Stimulated activated naive CD4-positive, alpha-beta T cell (primary cell): ENCODE results near the gene SMYD3.
"Not testable (repeated sequence)": the region's sequence is repeated elsewhere in the genome, so short reads cannot be mapped to it uniquely, and the experiment has no call there.

Source experiments
- DNase-seq, 6 experiments: peaks; one replicate each; lab custom pipeline; 2025; lab: John Stamatoyannopoulos, UW

SMYD3 gene

DNA sequence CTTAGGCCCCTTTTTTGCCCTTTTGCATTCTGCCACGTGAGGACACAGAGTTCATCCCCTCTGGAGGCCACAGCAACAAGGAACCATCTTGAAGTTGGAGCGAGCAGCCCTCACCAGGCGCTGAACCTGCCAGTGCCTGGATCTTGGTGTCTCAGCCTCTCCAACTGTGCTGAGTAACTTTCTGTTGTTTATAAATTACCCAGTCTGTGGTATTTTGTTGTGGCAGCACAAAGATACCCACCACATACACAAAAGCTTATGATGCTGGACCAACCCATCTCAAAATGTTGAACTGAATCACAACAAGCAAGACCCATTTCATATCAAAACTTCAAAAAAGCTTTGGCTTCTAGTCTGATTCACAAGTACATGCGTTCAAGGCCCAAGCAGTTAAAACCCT, 702.4 kb downstream of the SMYD3 start:
- DNase-seq, result no peak

DNA sequence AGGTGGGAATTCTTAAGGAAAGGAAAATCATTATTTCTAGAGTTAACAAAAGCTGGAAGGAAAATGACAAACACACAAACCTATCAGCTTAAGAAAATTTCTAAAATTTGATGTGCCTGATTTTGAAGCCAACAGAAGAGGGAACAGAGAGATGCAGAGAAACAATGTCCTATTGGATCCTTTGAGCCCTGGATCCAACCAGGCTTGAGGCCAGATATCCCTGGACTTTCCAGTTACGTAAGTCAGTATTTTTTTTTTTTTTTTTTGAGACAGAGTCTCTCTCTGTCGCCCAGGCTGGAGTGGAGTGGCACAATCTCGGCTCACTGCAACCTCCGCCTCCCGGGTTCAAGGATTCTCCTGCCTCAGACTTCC, 703.4 kb downstream of the SMYD3 start:
- no peak for DNase-seq

DNA sequence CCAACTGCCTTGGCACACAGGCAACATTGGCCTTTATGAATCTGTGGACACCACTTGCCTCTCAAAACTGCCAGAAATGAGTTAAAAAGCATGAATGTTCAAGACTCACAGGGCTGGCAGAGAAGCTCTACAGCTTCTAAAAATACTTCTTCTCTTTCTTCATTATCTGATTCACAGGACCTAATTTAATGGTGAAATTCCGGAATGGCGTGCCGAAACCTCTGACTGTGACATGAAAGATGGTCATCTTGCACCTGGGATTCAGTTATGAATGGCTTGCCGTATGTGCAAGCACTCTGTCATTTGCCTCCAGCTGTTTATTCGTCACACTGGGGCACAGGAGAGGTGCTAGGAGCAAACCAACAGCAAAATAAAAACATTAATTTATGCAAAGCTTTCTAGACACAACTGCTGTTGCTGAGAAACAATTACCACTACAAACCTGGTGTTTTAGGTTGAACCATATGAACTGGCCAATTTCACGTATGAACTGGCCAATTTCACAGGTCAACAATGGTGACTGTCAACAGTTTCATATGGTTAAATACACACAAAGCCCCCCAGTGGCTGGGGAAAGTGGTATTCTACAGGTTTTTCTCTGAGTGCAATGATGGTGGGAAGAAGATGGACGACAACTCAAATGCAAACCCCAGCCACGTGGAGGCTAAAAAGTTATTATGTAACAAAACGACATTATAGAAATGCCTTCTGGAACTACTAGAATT, 704.0 kb downstream of the SMYD3 start:
- DNase-seq, result no peak

DNA sequence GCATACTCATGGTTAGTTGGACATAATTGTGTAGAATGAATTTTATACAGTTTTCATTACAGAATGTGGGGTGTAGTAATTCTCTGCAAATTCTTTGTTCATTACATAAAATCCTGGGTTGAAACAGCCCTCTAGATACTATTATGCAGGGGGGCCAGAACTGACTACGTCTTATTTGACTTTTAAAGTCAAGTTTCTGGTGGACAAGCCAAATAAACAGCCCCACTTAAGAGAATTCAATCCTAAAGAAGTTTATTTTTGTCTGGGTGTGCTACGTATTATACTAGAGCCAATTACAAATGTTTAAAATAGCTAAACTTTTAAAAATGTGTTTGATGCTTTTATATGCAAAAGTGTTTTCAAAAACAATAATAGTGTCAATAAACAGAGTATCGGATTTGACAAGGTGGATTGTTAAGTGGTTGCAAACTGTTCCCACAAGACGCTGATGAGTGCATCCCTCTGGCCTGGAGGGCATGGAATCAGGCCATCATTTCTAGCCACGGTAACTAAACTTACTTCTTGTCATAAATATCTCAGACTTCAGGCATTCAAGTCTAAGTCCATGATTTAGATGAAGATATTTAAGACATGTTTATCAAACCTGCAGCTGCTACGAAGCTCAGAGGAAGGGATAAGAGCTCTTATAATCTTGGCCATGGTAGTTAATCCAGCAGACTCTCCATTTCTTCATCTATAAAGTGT, 706.0 kb downstream of the SMYD3 start:
- DNase-seq, result no peak

DNA sequence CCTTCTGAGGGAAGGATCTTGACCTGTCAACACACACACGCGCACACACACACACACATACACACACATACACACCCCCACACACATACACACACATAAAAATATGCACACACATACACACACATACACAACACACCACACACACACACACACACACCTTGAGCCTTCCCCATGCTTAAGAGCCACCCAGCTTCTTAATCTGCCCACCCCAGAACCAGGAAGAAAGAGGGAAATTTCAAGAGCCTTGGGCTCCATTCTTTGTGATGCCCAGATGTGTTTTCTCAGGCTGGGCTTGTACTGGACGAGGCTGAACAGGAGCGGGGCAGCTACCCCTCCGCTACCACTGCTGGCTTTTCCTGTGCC, 708.7 kb downstream of the SMYD3 start:
- DNase-seq, result no peak

DNA sequence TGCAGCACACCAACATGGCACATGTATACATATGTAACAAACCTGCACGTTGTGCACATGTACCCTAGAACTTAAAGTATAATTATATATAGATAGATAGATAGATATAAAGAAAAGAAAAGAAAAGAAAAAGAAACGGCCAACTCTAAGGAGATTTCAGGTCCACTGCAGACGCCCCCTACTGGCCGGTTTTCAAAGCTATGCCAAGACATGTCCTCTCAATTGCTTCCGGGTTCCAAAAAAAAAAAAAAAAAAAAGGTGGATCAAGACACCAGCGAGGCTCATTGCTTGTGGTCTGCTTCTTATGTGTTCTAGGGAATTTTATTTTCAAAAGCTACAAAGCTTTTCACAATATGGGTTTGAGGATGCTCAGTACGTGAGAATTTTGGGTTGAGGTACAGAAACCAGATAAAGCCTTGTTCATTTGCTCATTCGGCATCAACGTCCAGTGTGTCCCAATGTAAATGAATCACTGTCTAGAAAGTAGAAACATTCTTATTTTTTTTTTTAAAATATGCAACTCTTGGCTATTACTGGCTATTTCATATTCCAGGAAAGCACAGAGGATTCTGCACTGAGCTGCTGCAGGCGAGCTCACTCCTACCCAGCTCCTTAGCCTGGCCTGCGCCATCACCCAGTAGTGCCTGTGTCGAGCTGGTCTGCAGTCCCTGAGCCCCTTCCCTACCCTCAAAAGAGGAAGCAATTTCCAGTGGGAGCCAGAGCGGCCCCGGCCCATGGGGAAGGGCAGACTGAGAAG, 709.3 kb downstream of the SMYD3 start:
- DNase-seq, result no peak

DNA sequence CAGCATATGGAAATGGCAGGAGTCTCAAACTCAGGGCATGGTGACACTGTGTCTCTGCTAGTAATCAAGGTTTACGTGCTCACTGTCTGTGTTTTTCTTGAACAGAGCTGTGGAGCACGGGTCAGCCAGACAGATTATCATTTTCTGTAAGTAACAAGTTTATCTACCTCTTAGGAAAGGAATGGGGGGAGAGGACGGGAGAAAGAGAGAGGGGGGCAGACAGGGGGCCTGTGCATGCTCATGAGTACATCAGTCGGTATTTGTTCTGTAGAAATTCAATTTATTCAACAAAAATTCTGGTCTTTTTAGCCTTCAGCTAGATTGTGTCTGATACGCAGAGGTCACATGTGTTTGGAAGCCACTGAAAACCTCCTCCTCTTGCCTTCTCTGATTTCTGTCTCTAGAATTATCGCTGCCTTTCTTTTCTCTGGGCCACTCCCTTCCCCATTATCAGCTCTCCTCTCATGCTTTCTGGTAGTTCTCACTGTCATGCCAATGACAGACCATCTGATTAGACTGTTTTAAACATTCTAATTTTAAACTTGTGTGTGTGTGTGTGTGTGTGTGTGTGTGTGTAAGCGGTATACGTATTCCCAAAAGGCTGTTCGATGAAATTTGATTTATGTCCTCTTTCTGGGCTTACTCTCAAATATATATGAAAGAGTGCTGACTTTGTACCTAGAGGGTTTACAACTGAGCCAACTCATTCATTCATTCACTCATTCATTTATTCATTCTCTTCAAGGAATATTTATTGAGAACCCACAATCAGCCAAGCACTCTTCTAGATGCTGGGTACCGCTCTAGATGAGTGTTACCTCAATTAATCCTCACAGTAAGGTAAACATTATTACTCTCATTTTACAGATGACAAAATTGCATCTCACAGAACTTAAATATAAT, 715.4 kb downstream of the SMYD3 start:
- DNase-seq, result no peak

DNA sequence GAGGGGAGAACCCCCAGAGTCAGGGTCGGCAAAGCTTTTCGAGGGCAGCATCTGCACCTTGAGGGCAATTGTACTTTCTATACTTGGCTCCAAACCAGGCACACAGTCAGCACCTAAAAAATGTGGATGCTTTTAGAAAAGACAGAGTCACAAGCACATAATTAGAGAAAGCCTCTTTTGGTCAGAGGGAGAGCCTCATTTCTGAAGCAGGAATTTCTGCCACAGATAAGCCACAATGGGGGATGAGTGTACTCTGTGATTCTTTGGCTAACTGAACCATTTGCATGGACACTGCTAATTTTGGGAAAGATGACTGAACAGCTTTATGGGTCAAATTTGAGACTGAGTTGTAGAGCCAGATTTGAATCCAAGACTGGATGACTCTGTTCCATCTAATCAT, 716.6 kb downstream of the SMYD3 start:
- DNase-seq, result no peak

DNA sequence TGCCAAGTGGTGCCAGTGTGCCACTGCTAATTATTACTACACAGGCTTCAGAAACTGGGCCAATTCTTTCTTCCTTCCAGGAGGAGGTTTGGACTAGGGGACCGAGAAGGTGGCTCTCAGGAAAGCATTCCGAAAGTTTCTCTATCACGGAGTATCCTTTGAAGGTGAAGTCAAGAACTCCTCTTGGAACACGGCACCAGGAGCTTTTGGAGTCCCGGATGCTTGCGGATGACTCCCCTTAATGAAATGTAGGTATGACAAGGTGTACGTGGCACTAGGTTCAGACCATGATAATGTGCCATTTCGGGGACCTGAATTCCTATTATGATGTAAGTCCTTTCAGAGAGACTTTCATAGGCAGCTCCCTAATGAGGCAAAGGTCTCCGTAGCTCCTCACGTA, 718.2 kb downstream of the SMYD3 start:
- DNase-seq, result no peak

DNA sequence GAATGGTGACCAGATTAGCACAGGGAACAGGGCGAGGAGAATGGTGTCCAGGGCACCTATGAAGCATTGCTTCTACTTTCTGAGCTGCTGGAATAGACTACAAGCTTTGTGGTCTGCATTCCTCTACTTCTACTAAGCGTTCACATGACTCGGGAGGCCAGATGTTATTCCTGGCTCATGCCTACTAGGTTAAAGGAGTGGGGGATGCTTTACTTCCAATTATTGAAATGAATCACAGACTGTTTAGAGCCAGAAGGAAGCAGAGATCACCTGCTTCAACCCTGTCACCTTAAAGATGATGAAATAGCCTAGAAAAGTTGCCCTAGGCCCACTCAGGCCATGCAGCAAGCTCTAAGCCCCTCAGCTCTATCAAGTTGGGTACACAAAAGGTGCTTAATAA, 718.8 kb downstream of the SMYD3 start:
- no peak for DNase-seq

DNA sequence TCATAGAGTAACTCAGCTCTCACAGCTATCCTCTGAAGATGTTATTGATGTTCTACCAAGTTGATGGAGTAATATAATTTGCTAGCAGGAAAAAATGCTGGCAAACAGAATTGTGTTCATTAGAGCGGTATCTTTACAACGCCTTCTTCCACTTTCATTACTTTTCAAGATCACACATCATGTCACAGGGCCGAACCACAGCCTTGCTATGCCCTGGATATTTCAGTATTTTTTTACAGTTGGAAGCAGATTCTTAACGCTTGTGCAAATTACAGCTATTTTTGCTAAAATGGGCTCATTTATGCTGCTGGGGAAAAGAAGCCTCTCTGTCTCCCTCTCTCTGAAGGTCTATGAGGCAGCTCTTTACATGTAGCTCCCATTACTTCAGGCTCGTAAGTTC, 720.1 kb downstream of the SMYD3 start:
- no peak for DNase-seq

DNA sequence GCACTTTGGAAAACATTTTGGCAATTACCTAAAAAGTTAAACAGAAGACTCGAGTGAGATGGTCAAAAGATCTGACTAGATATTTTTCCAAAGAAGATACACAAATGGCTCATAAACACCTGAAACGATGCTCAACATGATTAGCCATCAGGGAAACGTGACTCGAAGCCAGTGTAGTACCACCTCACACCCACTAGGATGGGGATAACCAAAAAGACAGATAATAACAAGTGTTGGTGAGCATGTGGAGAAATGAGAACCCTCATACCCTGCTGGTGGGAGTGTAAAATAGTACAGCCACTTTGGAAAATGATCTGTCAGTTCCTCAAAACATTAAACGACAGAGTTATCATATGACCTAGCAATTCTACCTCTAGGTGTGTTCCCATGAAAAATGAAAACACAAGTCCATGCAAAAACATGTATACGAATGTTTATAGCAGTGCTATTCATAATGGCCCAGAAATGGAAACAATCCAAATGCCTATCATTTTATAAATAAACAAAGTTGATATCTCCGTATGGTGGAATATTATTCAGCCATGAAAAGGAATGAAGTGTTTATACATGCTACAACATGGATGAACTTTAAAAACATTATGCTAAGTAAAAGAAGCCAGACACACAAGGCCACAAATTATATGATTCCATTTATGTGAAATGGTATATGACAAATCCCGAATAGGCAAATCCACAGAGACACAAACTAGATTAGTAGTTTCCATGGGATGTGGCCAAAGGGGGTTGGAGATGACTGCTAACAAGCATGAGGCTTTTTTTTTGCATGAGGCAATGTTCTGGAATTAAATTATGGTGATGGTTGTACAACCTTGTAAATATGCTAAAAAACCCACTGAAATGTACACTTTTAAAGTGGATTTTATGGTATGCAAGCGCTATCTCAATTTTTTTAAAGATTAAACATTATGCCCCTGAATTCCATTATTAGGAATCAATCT, 727.0 kb downstream of the SMYD3 start:
- no peak for DNase-seq

DNA sequence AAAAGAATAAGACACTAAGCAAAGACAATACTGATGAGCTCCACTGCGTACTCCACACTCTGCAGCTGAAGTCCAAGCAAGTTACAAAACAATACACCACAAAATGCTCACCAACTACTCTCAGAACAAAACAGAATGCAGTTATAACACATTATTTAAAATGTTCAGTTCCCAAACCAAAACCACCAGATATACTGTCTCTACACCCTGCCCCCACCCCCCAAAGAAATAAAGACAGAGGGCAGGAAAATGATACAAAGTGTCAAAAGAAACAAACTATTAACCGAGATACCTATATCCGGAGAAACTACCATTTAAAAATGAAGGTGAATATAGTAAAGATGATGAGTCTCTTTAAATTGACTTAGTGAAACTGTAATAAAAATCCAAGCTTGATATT, 729.3 kb downstream of the SMYD3 start:
- DNase-seq, result no peak

DNA sequence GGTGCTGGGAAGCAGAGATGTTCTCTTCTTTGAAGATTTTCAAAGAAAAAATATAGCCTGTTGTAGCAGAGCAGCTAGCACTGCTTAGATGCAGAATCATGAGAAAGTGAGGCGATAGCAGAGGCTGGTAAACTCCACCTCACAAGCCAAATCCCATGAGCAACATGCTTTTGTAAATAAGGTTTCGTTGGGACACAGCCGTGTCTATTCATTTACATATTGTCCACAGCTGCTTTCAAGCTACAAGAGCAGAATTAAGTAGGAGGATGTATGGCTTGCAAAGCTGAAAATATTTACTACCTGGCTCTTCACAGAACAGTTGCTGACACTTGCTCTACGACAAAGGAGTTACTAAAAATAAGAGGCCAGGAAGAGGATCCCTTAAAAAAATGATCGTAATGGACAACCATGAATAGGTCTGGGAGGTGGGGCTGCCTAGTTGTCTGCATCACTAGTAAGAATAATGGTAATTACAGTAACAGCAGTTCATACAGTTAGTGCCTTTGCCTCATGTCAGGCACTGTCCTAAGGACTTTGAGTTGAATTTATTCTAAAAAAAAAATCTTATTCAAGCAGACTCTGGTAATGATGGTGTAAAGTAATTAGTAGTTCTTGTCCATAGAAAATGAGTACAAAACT, 730.3 kb downstream of the SMYD3 start:
- DNase-seq, result no peak

DNA sequence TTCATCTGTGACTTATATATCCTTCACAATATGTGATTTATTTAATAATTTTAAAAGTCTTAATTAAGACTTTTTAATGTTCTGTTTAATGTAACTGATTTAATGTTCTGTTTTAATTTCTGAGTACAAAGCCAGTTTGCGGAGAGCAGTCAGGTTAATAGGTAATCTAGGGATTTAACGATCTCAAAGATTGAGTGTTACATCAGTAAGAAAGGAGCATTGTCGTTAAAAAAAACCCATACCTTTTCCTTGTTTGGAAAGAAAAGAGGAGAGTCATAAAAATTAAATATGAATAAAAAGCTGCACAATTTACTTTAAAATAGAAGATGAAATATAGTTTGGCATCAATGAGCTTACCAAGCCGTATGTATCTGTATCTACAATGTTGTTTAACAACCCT, 730.9 kb downstream of the SMYD3 start:
- no peak for DNase-seq

DNA sequence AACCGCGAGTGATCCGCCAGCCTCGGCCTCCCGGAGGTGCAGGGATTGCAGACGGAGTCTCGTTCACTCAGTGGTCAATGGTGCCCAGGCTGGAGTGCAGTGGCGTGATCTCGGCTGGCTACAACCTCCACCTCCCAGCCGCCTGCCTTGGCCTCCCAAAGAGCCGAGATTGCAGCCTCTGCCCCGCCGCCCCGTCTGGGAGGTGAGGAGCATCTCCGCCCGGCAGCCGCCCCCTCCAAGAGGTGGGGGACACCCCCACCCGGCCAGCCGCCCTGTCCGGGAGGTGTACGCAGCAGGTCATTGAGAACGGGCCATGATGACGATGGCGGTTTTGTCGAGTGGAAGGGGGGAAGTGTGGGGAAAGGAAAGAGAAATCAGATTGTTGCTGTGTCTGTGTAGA, 732.1 kb downstream of the SMYD3 start:
- not testable (repeated sequence) for DNase-seq

DNA sequence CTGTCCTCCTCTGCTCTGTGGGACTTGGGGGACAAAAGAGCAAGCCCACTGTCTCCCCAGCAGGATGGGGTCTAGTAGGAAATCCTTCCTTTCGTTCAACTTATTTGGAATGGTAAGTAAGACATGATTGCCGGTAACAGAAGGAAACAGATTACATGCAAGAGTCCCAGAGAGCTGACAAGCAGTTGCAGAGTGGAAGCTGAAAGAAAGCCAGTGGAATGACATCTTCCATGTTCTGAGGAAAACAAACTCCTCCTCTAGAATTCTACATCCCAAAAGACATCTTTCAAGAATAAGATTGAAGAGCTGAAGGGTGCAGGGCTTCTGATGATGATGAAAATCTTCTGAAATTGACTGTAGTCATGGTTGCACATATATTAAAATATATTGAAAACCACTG, 732.9 kb downstream of the SMYD3 start:
- no peak for DNase-seq

DNA sequence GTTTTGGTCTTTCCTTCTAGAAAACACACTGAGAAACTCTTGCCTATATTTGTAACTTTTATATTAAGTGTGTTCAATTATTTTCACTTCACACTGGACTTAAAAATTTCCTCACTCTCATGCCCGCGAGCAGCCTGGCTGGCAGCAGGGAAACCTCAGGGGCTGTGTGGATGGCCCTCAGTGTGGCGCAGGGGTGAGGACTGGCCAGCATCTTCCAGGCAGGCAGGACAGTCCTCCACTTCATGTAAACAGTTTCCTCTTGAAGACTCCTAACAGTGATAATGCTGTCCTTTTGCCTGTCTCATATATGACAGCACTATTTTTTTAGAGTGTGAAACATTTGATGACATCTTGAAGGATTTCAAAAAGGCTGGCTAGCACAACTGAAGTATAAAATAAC, 733.7 kb downstream of the SMYD3 start:
- no peak for DNase-seq

DNA sequence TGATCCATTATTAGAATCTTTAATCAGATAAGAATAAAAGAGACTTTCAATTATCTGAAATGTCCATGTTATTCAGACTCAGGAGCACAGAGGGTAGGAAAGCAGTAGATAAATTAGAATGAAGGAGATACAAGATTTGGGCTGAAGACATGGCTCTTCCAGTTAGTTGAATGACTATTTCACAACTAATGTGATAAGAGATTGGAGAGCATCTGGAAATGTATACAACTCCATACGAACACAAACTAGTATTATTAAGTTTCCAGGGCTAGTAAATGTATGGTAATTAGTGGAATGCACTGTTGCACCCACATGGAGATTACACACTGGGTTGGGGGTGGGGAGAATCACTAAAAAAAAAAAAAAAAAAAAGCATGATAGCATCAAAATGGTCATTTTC, 734.3 kb downstream of the SMYD3 start:
- DNase-seq, result no peak

DNA sequence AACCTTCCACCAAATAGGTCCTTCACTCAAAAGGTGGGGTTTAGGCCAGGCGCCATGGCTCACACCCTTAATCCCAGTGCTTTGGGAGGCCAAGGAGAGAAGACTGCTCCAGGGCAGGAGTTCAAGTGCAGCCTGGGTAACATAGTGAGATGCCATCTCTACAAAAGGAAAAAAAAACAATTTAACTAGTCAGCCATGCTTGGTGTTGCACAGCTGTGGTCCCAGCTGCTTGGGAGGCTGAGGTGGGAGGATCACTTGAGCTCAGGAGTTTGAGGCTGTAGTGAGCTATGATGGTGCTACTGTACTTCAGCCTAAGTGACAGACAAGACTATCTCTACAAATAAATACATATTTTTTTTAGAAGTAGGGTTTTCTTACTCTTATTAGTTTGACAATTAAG, 734.8 kb downstream of the SMYD3 start:
- no peak for DNase-seq
